Endothelial cell of umbilical vein (primary cell): Measurements from ENCODE around the gene MRPS5. TPM values are rescaled to one million over a fixed set of nuclear protein-coding genes. Genes with fewer than 3 reads are reported as not detected.
"Not testable (repeated sequence)": the region's sequence is repeated elsewhere in the genome, so short reads cannot be mapped to it uniquely, and the experiment has no call there.

Experiments used
- BruUV-seq: library from RNA; stranded (reverse); fragments of 400-500 nt; replicated peaks from 2 replicates; lab custom pipeline; 2021; lab: Mats Ljungman, UMichigan
- CTCF ChIA-PET: fragments of 300-600, 350-600 bp; sonication (Branson Sonifier 250); formaldehyde crosslinking; loops from one replicate; lab custom pipeline; 2021; ENCODE audit warnings: antibody characterized with exemption, inconsistent platforms; lab: Charles Lee
- POLR2A ChIA-PET: fragments of 300-600, 350-600 bp; sonication (Branson Sonifier 250); formaldehyde crosslinking; loops from one replicate; lab custom pipeline; 2021; ENCODE audit warnings: antibody characterized with exemption, inconsistent platforms; lab: Charles Lee
- DNase-seq: peaks from one replicate; pipeline ENCODE4 v3.0.0-alpha.2; 2011; ENCODE audit warnings: low read depth, low spot score
- FAIRE-seq: peaks from 2 replicates; lab custom pipeline; 2011; peaks lifted over from hg19 to GRCh38; lab: Jason Lieb, UNC
- H2AFZ ChIP-seq: 2 replicates; pipeline ENCODE4 v1.6.0; 2012; ENCODE audit warnings: low read depth, low read length, control low read depth, inconsistent platforms
- H3K27ac ChIP-seq: 2 replicates; pipeline ENCODE4 v1.5.1; 2011; ENCODE audit warnings: low read depth, mild to moderate bottlenecking, control low read depth, low read length, moderate library complexity; ENCODE audit not compliant: insufficient read depth
- H3K27me3 ChIP-seq, 2 experiments: 2 replicates each; pipeline versions ENCODE4 v1.6.0 to v1.6.1; 2011; ENCODE audit warnings: low read length in 2 of 2, mixed read lengths in 1 of 2; ENCODE audit not compliant: control insufficient read depth in 2 of 2, insufficient read depth in 2 of 2
- H3K36me3 ChIP-seq, 2 experiments: 2 replicates in 1 of 2; 3 replicates in 1 of 2; pipeline ENCODE4 v1.5.1; 2011; ENCODE audit warnings: low read length in 2 of 2, mild to moderate bottlenecking in 1 of 2, moderate library complexity in 1 of 2; ENCODE audit not compliant: control insufficient read depth in 2 of 2, insufficient read depth in 2 of 2; ENCODE audit errors: extremely low read depth in 1 of 2
- H3K4me1 ChIP-seq: 3 replicates; pipeline ENCODE4 v1.5.1; 2011; ENCODE audit warnings: mild to moderate bottlenecking, low read length; ENCODE audit not compliant: control insufficient read depth, insufficient read depth; ENCODE audit errors: extremely low read depth
- H3K4me2 ChIP-seq: 2 replicates; pipeline ENCODE4 v1.6.1; 2011; ENCODE audit warnings: low read length, control low read depth, mixed read lengths; ENCODE audit not compliant: insufficient read depth
- H3K4me3 ChIP-seq, 3 experiments: fragments of 200-600 bp in 1 of 3; sonication (generic), shearing (Covaris generic) in 1 of 3; replicated peaks in 1 of 3; 2 replicates each; pipeline ENCODE4 v1.5.1; 2011 to 2016; ENCODE audit warnings: control low read depth in 3 of 3, low read length in 3 of 3, mild to moderate bottlenecking in 2 of 3, inconsistent platforms in 1 of 3, low read depth in 1 of 3, moderate library complexity in 1 of 3; ENCODE audit not compliant: insufficient read depth in 1 of 3
- H3K79me2 ChIP-seq: 2 replicates; pipeline ENCODE4 v1.6.0; 2012; ENCODE audit warnings: low read length, inconsistent platforms; ENCODE audit not compliant: control insufficient read depth, insufficient read depth
- H3K9ac ChIP-seq: replicated peaks from 2 replicates; pipeline ENCODE3; 2011; ENCODE audit warnings: low read length, control low read depth; ENCODE audit not compliant: insufficient read depth; ENCODE audit errors: extremely low read depth
- H3K9me1 ChIP-seq: replicated peaks from 3 replicates; pipeline ENCODE4 v1.6.0; 2011; ENCODE audit warnings: mild to moderate bottlenecking, low read length; ENCODE audit not compliant: control insufficient read depth, insufficient read depth; ENCODE audit errors: extremely low read depth
- H3K9me3 ChIP-seq: replicated peaks from 2 replicates; pipeline ENCODE4 v1.5.1; 2012; ENCODE audit warnings: low read length, inconsistent platforms; ENCODE audit not compliant: control insufficient read depth, insufficient read depth
- H4K20me1 ChIP-seq: replicated peaks from 2 replicates; pipeline ENCODE3; 2011; ENCODE audit warnings: mild to moderate bottlenecking, low read length; ENCODE audit not compliant: control insufficient read depth, insufficient read depth; ENCODE audit errors: extremely low read depth
- CTCF ChIP-seq, 2 donors: IDR thresholded peaks; 1 replicate in 1 of 2; 2 replicates in 1 of 2; pipeline ENCODE4 v1.5.1; 2011; ENCODE audit warnings: low read length in 2 of 2, mild to moderate bottlenecking in 2 of 2, moderate library complexity in 2 of 2, control low read depth in 1 of 2, inconsistent platforms in 1 of 2, low read depth in 1 of 2; ENCODE audit not compliant: insufficient read depth in 1 of 2; ENCODE audit errors: extremely low read depth in 1 of 2
- EZH2 ChIP-seq: IDR thresholded peaks from 2 replicates; pipeline ENCODE4 v1.6.1; 2012; ENCODE audit warnings: borderline replicate concordance, low read depth, mild to moderate bottlenecking, moderate library complexity, low read length, inconsistent platforms; ENCODE audit not compliant: severe bottlenecking
- FOS ChIP-seq: IDR thresholded peaks from 2 replicates; pipeline ENCODE4 v1.6.1; 2011; ENCODE audit warnings: mild to moderate bottlenecking, low read length, moderate library complexity, borderline replicate concordance; ENCODE audit not compliant: insufficient read depth
- GATA2 ChIP-seq: IDR thresholded peaks from 2 replicates; pipeline ENCODE4 v1.7.0; 2011; ENCODE audit warnings: low read depth, mild to moderate bottlenecking, moderate library complexity, mixed read lengths, low read length; ENCODE audit not compliant: insufficient read length, insufficient read depth
- JUN ChIP-seq: IDR thresholded peaks from 2 replicates; pipeline ENCODE4 v1.6.1; 2011; ENCODE audit warnings: borderline replicate concordance, low read depth; ENCODE audit not compliant: insufficient read length, insufficient read depth
- MAX ChIP-seq: IDR thresholded peaks from 2 replicates; pipeline ENCODE4 v1.6.1; 2011; ENCODE audit not compliant: insufficient read depth, insufficient read length
- MYC ChIP-seq: IDR thresholded peaks from one replicate; pipeline ENCODE4 v1.6.1; 2011; ENCODE audit warnings: mild to moderate bottlenecking, low read depth, low read length
- POLR2A ChIP-seq: IDR thresholded peaks from 2 replicates; pipeline ENCODE4 v1.6.1; 2012; ENCODE audit warnings: low read depth, mild to moderate bottlenecking, control low read depth, low read length
- POLR2AphosphoS5 ChIP-seq: IDR thresholded peaks from 2 replicates; pipeline ENCODE4 v1.6.1; 2012; ENCODE audit warnings: low read depth, mild to moderate bottlenecking, control low read depth, low read length, moderate library complexity; ENCODE audit not compliant: insufficient read depth
- dilution Hi-C: fragments of 300-500 bp; cut with MboI; formaldehyde crosslinking; loops from one replicate; pipeline ENCODE4 v1.15.0; 2019; ENCODE audit warnings: low sequenced_read_pairs; ENCODE audit not compliant: extremely low pct_ligation_motif_present
- intact Hi-C: fragments of 100-400 bp; cut with micrococcal nuclease; formaldehyde crosslinking; loops from one replicate; pipeline ENCODE4 v1.10.0; 2022
- polyA plus RNA-seq, 4 experiments: library from polyadenylated mRNA; depleted of rRNA in 3 of 4; stranded (reverse) in 3 of 4; unstranded in 1 of 4; fragments of >200 nt; gene quantifications; 2 replicates each; pipeline versions ENCODE4 v1.2.1 to v1.2.3, GENCODE V29; 2011 to 2012; ENCODE audit warnings: missing spikeins in 1 of 4
- total RNA-seq: library from RNA; stranded (reverse); gene quantifications from 2 replicates; pipeline ENCODE4 v1.2.3, GENCODE V29; 2021

MRPS5 gene
- total and polyA plus RNA-seq, 2 donors (not counting 3 experiments of a cell fraction or from before 2014, with no cell fraction given): 50.5 to 62.8 TPM

- intact Hi-C loops (no loop called here), dilution Hi-C loops (no loop called here)
- ChIA-PET CTCF (no interaction called here), POLR2A (no interaction called here)
- no peaks in the 10 kb centered on the region for H3K9me3 ChIP-seq
- TF ChIP-seq MAX: no peak
- TF ChIP-seq FOS: no peak
- no peak for TF ChIP-seq GATA2
- no peak for TF ChIP-seq CTCF (IDR thresholded peaks at IDR 0.05; ENCODE audit: extremely low read depth in 1 of 2, insufficient read depth in 1 of 2, low read depth in 1 of 2, low read length in 2 of 2)
- TF ChIP-seq JUN: no peak
- no peak for TF ChIP-seq EZH2
- TF ChIP-seq POLR2A: no peak
- TF ChIP-seq POLR2AphosphoS5: no peak
- no peak for TF ChIP-seq MYC
- H3K4me1 ChIP-seq: no peaks in the 10 kb centered on the region
- H3K4me2 ChIP-seq: no peak overlapping the region
- H3K9ac ChIP-seq: no peak overlapping the region
- H2AFZ ChIP-seq: no peak overlapping the region
- DNase-seq: no peak
- peaks cover 11 to 26% of the 10 kb centered on the region in 2 experiments for H3K36me3 ChIP-seq
- H3K79me2 ChIP-seq: peaks cover 2% of the 10 kb centered on the region
- no peak overlapping the region for H3K27ac ChIP-seq
- no peak overlapping the region for H3K4me3 ChIP-seq
- no peaks in the 10 kb centered on the region for H3K27me3 ChIP-seq
- no TSS peak for BruUV-seq
- no peaks in the 10 kb centered on the region for H3K9me1 ChIP-seq
- FAIRE-seq: no peak
- no peaks in the 10 kb centered on the region for H4K20me1 ChIP-seq
Observed at GRCh38 chr2:95099910-95100309, 21.7 kb downstream of the MRPS5 start.

GRCh38 chr2:95098273-95098672, 23.3 kb downstream of the MRPS5 start:
- H3K79me2 ChIP-seq, H3K9me3 ChIP-seq, POLR2A ChIA-PET, H3K4me2 ChIP-seq, H3K27ac ChIP-seq, intact Hi-C loops, H4K20me1 ChIP-seq, H3K4me3 ChIP-seq, dilution Hi-C loops, H3K27me3 ChIP-seq, DNase-seq, FAIRE-seq, H2AFZ ChIP-seq, H3K4me1 ChIP-seq, CTCF ChIA-PET, H3K9ac ChIP-seq, H3K9me1 ChIP-seq, BruUV-seq: not testable (repeated sequence)
- peaks cover 7 to 21% of the 10 kb centered on the region in 2 experiments for H3K36me3 ChIP-seq
